Naive thymus-derived CD8-positive, alpha-beta T cell (primary cell): Measurements from ENCODE around the gene CCDC27. TPM values are rescaled to one million over a fixed set of nuclear protein-coding genes. Genes with fewer than 3 reads are reported as not detected.

Source experiments
- ATAC-seq, 2 donors: fragments of 150-1000 bp; cut with Tn5 transposase in 1 of 2; sonication (Bioruptor Pico), chemical (Tn5 transposase) in 1 of 2; 1 replicate in 1 of 2; 2 replicates in 1 of 2; pipeline ENCODE4 v1.10.0; 2021; ENCODE audit warnings: mild to moderate bottlenecking in 2 of 2, moderate library complexity in 2 of 2
- POLR2A ChIA-PET: fragments of 350-600 bp; sonication (Branson Sonifier 250); formaldehyde crosslinking; loops from one replicate; lab custom pipeline; 2021; ENCODE audit warnings: antibody characterized with exemption; lab: Charles Lee
- DNase-seq, 10 donors: peaks; one replicate each; pipeline versions ENCODE4 v3.0.0 to v3.0.0-alpha.2; 2020 to 2022
- H3K27ac Mint-ChIP-seq, 10 donors: one replicate each; pipeline ENCODE4 v1.8.0; 2020 to 2022; ENCODE audit warnings: mild to moderate bottlenecking in 10 of 10, mixed read lengths in 10 of 10, moderate library complexity in 4 of 10, inconsistent platforms in 1 of 10
- H3K27me3 Mint-ChIP-seq, 5 donors: one replicate each; pipeline ENCODE4 v1.8.0; 2021 to 2022; ENCODE audit warnings: mixed read lengths in 5 of 5
- H3K36me3 Mint-ChIP-seq, 3 donors: one replicate each; pipeline ENCODE4 v1.8.0; 2020 to 2022; ENCODE audit warnings: mixed read lengths in 3 of 3, mild to moderate bottlenecking in 2 of 3, inconsistent platforms in 1 of 3
- H3K4me1 Mint-ChIP-seq, 4 donors: one replicate each; pipeline ENCODE4 v1.8.0; 2021 to 2022; ENCODE audit warnings: mixed read lengths in 4 of 4
- H3K4me3 Mint-ChIP-seq, 10 donors: one replicate each; pipeline ENCODE4 v1.8.0; 2020 to 2022; ENCODE audit warnings: mild to moderate bottlenecking in 10 of 10, mixed read lengths in 10 of 10, moderate library complexity in 6 of 10, inconsistent platforms in 1 of 10
- H3K9me3 Mint-ChIP-seq, 9 donors: one replicate each; pipeline ENCODE4 v1.8.0; 2020 to 2022; ENCODE audit warnings: mixed read lengths in 9 of 9, mild to moderate bottlenecking in 3 of 9, inconsistent platforms in 1 of 9, moderate library complexity in 1 of 9
- polyA plus RNA-seq, 3 donors: library from polyadenylated mRNA; unstranded; fragments of 300-500 nt; fragmentation: Illumina TruSeq; gene quantifications; one replicate each; pipeline ENCODE4 v1.2.3, GENCODE V29; 2021
- total RNA-seq, 8 experiments: library from RNA in 2 of 8; stranded (reverse) in 2 of 8; gene quantifications; one replicate each; pipeline ENCODE4 v1.2.3 and lab custom pipeline; 2021 to 2026

The CCDC27 gene
- total and polyA plus RNA-seq, 5 experiments from 2014 or later: not detected

- no peaks in the 10 kb centered on the region for H3K27me3 Mint-ChIP-seq
- H3K27ac Mint-ChIP-seq: peak overlapping the region in 1 of 10 donors; percentile 5
- H3K9me3 Mint-ChIP-seq: no peaks in the 10 kb centered on the region
- no peak for ATAC-seq
- H3K4me3 Mint-ChIP-seq: no peak overlapping the region
- POLR2A ChIA-PET: no interaction called here
- peak in 1 of 10 donors; percentile 55 for DNase-seq
- peaks cover 4 to 36% (median 20%) of the 10 kb centered on the region in 3 donors for H3K36me3 Mint-ChIP-seq
- H3K4me1 Mint-ChIP-seq: peaks cover 6 to 20% (median 12%) of the 10 kb centered on the region in 4 donors
These were observed 25.7 kb downstream of the CCDC27 start for GRCh38 chr1:3777647-3778589.

- Mint-ChIP-seq H3K4me1 (peaks cover 4 to 15% (median 10%) of the 10 kb centered on the region in 4 donors), H3K36me3 (peaks cover 4 to 44% (median 20%) of the 10 kb centered on the region in 3 donors), H3K27ac (no peak overlapping the region), H3K27me3 (no peaks in the 10 kb centered on the region), H3K9me3 (no peaks in the 10 kb centered on the region), H3K4me3 (no peak overlapping the region)
- POLR2A ChIA-PET: no interaction called here
- peak in 1 of 10 donors; percentile 54 for DNase-seq
- no peak for ATAC-seq
These were observed 26.5 kb downstream of the CCDC27 start for GRCh38 chr1:3778590-3779264.

GRCh38 chr1:3779265-3779911 lies 27.1 kb downstream of the CCDC27 start:
- peak overlapping the region in 1 of 10 donors; percentile 56 for H3K27ac Mint-ChIP-seq
- H3K4me1 Mint-ChIP-seq: peaks cover 4 to 15% (median 10%) of the 10 kb centered on the region in 4 donors
- no peaks in the 10 kb centered on the region for H3K27me3 Mint-ChIP-seq
- POLR2A ChIA-PET: no interaction called here
- peaks cover 4 to 50% (median 24%) of the 10 kb centered on the region in 3 donors for H3K36me3 Mint-ChIP-seq
- peak in 1 of 10 donors; percentile 53 for DNase-seq
- ATAC-seq: no peak
- no peaks in the 10 kb centered on the region for H3K9me3 Mint-ChIP-seq
- no peak overlapping the region for H3K4me3 Mint-ChIP-seq

- H3K36me3 Mint-ChIP-seq: peaks cover 4 to 56% (median 24%) of the 10 kb centered on the region in 3 donors
- H3K4me3 Mint-ChIP-seq: no peak overlapping the region
- ATAC-seq (no peak), DNase-seq (peak in 1 of 10 donors; percentile 34)
- POLR2A ChIA-PET: no interaction called here
- H3K27me3 Mint-ChIP-seq: no peaks in the 10 kb centered on the region
- peak overlapping the region in 2 of 10 donors; percentile 40 to 45 for H3K27ac Mint-ChIP-seq
- H3K4me1 Mint-ChIP-seq: peaks cover 4 to 15% (median 9%) of the 10 kb centered on the region in 4 donors
- H3K9me3 Mint-ChIP-seq: no peaks in the 10 kb centered on the region
These were observed 27.7 kb downstream of the CCDC27 start for GRCh38 chr1:3779912-3780416.

- Mint-ChIP-seq H3K27me3 (no peaks in the 10 kb centered on the region), H3K27ac (peak overlapping the region in 2 of 10 donors; percentile 7 to 15), H3K9me3 (no peaks in the 10 kb centered on the region), H3K36me3 (peaks cover 4 to 64% (median 24%) of the 10 kb centered on the region in 3 donors), H3K4me3 (no peak overlapping the region), H3K4me1 (peaks cover under 1 to 7% (median 1%) of the 10 kb centered on the region in 4 donors)
- no peak for ATAC-seq
- peak in 1 of 10 donors; percentile 56 for DNase-seq
- POLR2A ChIA-PET: no interaction called here
These were observed 28.7 kb downstream of the CCDC27 start for GRCh38 chr1:3780901-3781300.

GRCh38 chr1:3783651-3784474 lies 31.6 kb downstream of the CCDC27 start:
- ATAC-seq (no peak), DNase-seq (peak in 1 of 10 donors; percentile 42)
- Mint-ChIP-seq H3K36me3 (peaks cover 4 to 87% (median 24%) of the 10 kb centered on the region in 3 donors), H3K4me1 (peaks cover 3 to 17% (median 6%) of the 10 kb centered on the region in 4 donors), H3K27ac (peak overlapping the region in 2 of 10 donors; percentile 59 to 84), H3K9me3 (no peaks in the 10 kb centered on the region), H3K4me3 (no peak overlapping the region), H3K27me3 (no peaks in the 10 kb centered on the region)
- POLR2A ChIA-PET: interaction anchor here (1.4 kb wide), 1 partner anchor 12 kb away, joined by 5 read pairs; the partner anchor contains the start of gene LRRC47

- ATAC-seq (no peak), DNase-seq (peak in 1 of 10 donors; percentile 38)
- H3K9me3 Mint-ChIP-seq: no peaks in the 10 kb centered on the region
- H3K4me1 Mint-ChIP-seq: peaks cover 3 to 17% (median 9%) of the 10 kb centered on the region in 4 donors
- H3K27ac Mint-ChIP-seq: peak overlapping the region in 1 of 10 donors; percentile 55
- POLR2A ChIA-PET: interaction anchor here (0.5 kb wide), 1 partner anchor 97 kb away, joined by 3 read pairs; no protein-coding TSS in a partner anchor
- no peak overlapping the region for H3K4me3 Mint-ChIP-seq
- no peaks in the 10 kb centered on the region for H3K27me3 Mint-ChIP-seq
- peaks cover 1 to 78% (median 19%) of the 10 kb centered on the region in 3 donors for H3K36me3 Mint-ChIP-seq
These were observed 32.8 kb downstream of the CCDC27 start for GRCh38 chr1:3785045-3785444.

GRCh38 chr1:3785456-3786157 lies 33.4 kb downstream of the CCDC27 start:
- POLR2A ChIA-PET: interaction anchor here (0.5 to 0.7 kb wide), 4 partner anchors 26 to 121 kb away, joined by 3 to 4 read pairs (median 3); no protein-coding TSS in a partner anchor
- peaks cover 0 to 72% (median 14%) of the 10 kb centered on the region in 3 donors for H3K36me3 Mint-ChIP-seq
- peaks cover 3 to 17% (median 9%) of the 10 kb centered on the region in 4 donors for H3K4me1 Mint-ChIP-seq
- ATAC-seq: no peak
- H3K9me3 Mint-ChIP-seq: no peaks in the 10 kb centered on the region
- peak in 1 of 10 donors; percentile 48 for DNase-seq
- no peaks in the 10 kb centered on the region for H3K27me3 Mint-ChIP-seq
- H3K4me3 Mint-ChIP-seq: no peak overlapping the region
- peak overlapping the region in 1 of 10 donors; percentile 15 for H3K27ac Mint-ChIP-seq

- ATAC-seq (no peak), DNase-seq (peak in 1 of 10 donors; percentile 48)
- POLR2A ChIA-PET: interaction anchor here (0.6 to 2.1 kb wide), 3 partner anchors 10 to 122 kb away, joined by 3 to 8 read pairs (median 4); partner anchors contain the start of gene LRRC47
- H3K4me1 Mint-ChIP-seq: peaks cover 3 to 18% (median 13%) of the 10 kb centered on the region in 4 donors
- H3K27ac Mint-ChIP-seq: peak overlapping the region in 2 of 10 donors; percentile 81 to 94
- peaks cover 0 to 61% (median 7%) of the 10 kb centered on the region in 3 donors for H3K36me3 Mint-ChIP-seq
- peak overlapping the region in 1 of 10 donors; percentile 15 for H3K4me3 Mint-ChIP-seq
- no peaks in the 10 kb centered on the region for H3K9me3 Mint-ChIP-seq
- no peaks in the 10 kb centered on the region for H3K27me3 Mint-ChIP-seq
These were observed 34.5 kb downstream of the CCDC27 start for GRCh38 chr1:3786468-3787348.

GRCh38 chr1:3787349-3787715 lies 35.1 kb downstream of the CCDC27 start:
- H3K36me3 Mint-ChIP-seq: peaks cover 0 to 60% (median 5%) of the 10 kb centered on the region in 3 donors
- H3K4me1 Mint-ChIP-seq: peaks cover 3 to 24% (median 18%) of the 10 kb centered on the region in 4 donors
- H3K27ac Mint-ChIP-seq: peak overlapping the region in 2 of 10 donors; percentile 81 to 94
- POLR2A ChIA-PET: interaction anchor here (2.1 kb wide), 1 partner anchor 9 kb away, joined by 8 read pairs; the partner anchor contains the start of gene LRRC47
- DNase-seq (peak in 2 of 10 donors; percentile 37 to 57), ATAC-seq (peak in 1 of 2 donors; percentile 27)
- peak overlapping the region in 2 of 10 donors; percentile 15 to 59 for H3K4me3 Mint-ChIP-seq
- H3K27me3 Mint-ChIP-seq: no peaks in the 10 kb centered on the region
- no peaks in the 10 kb centered on the region for H3K9me3 Mint-ChIP-seq
